Measurements from ENCODE around the gene PCDHA6.

- TF ChIP-seq, protein P1, sequence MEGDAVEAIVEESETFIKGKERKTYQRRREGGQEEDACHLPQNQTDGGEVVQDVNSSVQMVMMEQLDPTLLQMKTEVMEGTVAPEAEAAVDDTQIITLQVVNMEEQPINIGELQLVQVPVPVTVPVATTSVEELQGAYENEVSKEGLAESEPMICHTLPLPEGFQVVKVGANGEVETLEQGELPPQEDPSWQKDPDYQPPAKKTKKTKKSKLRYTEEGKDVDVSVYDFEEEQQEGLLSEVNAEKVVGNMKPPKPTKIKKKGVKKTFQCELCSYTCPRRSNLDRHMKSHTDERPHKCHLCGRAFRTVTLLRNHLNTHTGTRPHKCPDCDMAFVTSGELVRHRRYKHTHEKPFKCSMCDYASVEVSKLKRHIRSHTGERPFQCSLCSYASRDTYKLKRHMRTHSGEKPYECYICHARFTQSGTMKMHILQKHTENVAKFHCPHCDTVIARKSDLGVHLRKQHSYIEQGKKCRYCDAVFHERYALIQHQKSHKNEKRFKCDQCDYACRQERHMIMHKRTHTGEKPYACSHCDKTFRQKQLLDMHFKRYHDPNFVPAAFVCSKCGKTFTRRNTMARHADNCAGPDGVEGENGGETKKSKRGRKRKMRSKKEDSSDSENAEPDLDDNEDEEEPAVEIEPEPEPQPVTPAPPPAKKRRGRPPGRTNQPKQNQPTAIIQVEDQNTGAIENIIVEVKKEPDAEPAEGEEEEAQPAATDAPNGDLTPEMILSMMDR (IDR thresholded peaks at IDR 0.05): no peak
- no peak for TF ChIP-seq POLR2A (IDR thresholded peaks at IDR 0.05)
Observed at GRCh38 chr5:140833993-140834392, 6.2 kb downstream of the PCDHA6 start, which contains the start of gene PCDHA7.

Data from esophagus squamous epithelium (tissue), 4 donors.